GM10248 (cell line): Measurements from ENCODE around the gene SP2.
"Not testable (repeated sequence)": the region's sequence is repeated elsewhere in the genome, so short reads cannot be mapped to it uniquely, and the experiment has no call there.

ENCODE experiments used
- CTCF ChIA-PET: fragments of 300-600 bp; sonication (Branson Sonifier 250); formaldehyde crosslinking; extraction: SDS; loops from one replicate; lab custom pipeline; 2021; ENCODE audit warnings: antibody characterized with exemption; lab: Yijun Ruan, JAX
- POLR2A ChIA-PET: fragments of 350-650 bp; sonication (Branson Sonifier 250); formaldehyde crosslinking; extraction: SDS; loops from one replicate; lab custom pipeline; 2020; ENCODE audit warnings: antibody characterized with exemption; lab: Yijun Ruan, JAX
- DNase-seq: peaks from one replicate; pipeline ENCODE4 v3.0.0; 2012; ENCODE audit errors: extremely low spot score
- TF ChIP-seq, protein P1 (sequence below): IDR thresholded peaks from 2 replicates; pipeline ENCODE4 v1.5.1; 2012; ENCODE audit warnings: mild to moderate bottlenecking, low read depth; ENCODE audit errors: extremely low read depth, missing control alignments, control extremely low read depth

SP2 gene

DNA sequence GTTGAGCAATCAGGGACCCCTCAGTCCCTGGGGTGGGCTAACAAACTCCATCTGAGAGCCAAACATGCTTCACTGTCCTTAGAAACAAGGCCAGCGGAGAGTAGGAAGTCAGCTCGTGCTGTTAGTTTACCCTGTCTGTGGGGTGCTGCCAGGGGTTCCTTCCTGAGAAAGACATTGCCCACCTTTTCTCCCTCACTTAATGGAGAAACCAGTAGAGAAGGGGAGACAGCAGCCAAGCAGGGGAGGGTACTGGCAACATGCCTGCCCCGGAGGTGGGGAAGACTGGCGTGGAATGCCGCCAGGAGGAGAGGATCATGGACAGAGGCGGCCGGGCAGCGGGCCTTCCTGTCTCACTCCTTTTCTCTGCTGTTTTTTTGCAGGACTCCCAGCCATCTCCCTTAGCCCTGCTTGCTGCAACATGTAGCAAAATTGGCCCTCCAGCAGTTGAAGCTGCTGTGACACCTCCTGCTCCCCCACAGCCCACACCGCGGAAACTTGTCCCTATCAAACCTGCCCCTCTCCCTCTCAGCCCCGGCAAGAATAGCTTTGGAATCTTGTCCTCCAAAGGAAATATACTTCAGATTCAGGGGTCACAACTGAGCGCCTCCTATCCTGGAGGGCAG, 19.9 kb downstream of the SP2 start:
- no peak for DNase-seq
- ChIA-PET CTCF (interaction anchor here (1.9 kb wide), 1 partner anchor 31 kb away, joined by 6 read pairs; no protein-coding TSS in a partner anchor), POLR2A (no interaction called here)
- TF ChIP-seq, protein P1, sequence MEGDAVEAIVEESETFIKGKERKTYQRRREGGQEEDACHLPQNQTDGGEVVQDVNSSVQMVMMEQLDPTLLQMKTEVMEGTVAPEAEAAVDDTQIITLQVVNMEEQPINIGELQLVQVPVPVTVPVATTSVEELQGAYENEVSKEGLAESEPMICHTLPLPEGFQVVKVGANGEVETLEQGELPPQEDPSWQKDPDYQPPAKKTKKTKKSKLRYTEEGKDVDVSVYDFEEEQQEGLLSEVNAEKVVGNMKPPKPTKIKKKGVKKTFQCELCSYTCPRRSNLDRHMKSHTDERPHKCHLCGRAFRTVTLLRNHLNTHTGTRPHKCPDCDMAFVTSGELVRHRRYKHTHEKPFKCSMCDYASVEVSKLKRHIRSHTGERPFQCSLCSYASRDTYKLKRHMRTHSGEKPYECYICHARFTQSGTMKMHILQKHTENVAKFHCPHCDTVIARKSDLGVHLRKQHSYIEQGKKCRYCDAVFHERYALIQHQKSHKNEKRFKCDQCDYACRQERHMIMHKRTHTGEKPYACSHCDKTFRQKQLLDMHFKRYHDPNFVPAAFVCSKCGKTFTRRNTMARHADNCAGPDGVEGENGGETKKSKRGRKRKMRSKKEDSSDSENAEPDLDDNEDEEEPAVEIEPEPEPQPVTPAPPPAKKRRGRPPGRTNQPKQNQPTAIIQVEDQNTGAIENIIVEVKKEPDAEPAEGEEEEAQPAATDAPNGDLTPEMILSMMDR = no peak

GRCh38 chr17:47916489-47917208, 20.6 kb downstream of the SP2 start:
- TF ChIP-seq, protein P1 = no peak
- DNase-seq = no peak
- POLR2A ChIA-PET = interaction anchor here (0.6 kb wide), 1 partner anchor 177 kb away, joined by 3 read pairs; no protein-coding TSS in a partner anchor
- CTCF ChIA-PET = interaction anchor here (1.0 to 1.9 kb wide), 2 partner anchors 13 to 30 kb away, joined by 3 to 6 read pairs; no protein-coding TSS in a partner anchor

GRCh38 chr17:47917581-47917980, 21.5 kb downstream of the SP2 start:
- CTCF ChIA-PET = interaction anchor here (1.0 to 1.9 kb wide), 2 partner anchors 13 to 29 kb away, joined by 3 to 6 read pairs; no protein-coding TSS in a partner anchor
- no peak for DNase-seq
- POLR2A ChIA-PET = interaction anchor here (0.6 kb wide), 1 partner anchor 176 kb away, joined by 3 read pairs; no protein-coding TSS in a partner anchor
- TF ChIP-seq, protein P1 = no peak

- POLR2A ChIA-PET = no interaction called here
Observed at GRCh38 chr17:47918006-47918405, 22.0 kb downstream of the SP2 start.

GRCh38 chr17:47918991-47919390, 23.0 kb downstream of the SP2 start:
- TF ChIP-seq, protein P1 = no peak
- ChIA-PET POLR2A (no interaction called here), CTCF (interaction anchor here (32.0 kb wide), 1 partner anchor 30 kb away, joined by 407 read pairs; the partner anchor contains the start of genes PNPO and PRR15L)
- DNase-seq = no peak

More at GRCh38 chr17:47918006-47918405, 22.0 kb downstream of the SP2 start:
- DNase-seq = no peak
- CTCF ChIA-PET = no interaction called here
- TF ChIP-seq, protein P1 = no peak

- not testable (repeated sequence) for DNase-seq
- ChIA-PET POLR2A (interaction anchor here (0.7 kb wide), 1 partner anchor 13 kb away, joined by 6 read pairs; no protein-coding TSS in a partner anchor), CTCF (interaction anchor here (32.0 kb wide), 1 partner anchor 29 kb away, joined by 407 read pairs; the partner anchor contains the start of genes PNPO and PRR15L)
Observed at GRCh38 chr17:47919889-47920288, 23.9 kb downstream of the SP2 start.
